Astrocyte (in vitro differentiated cells and primary cell): Measurements from ENCODE around the gene FBXL13. TPM values are rescaled to one million over a fixed set of nuclear protein-coding genes. Genes with fewer than 3 reads are reported as not detected.
"Not testable (repeated sequence)": the region's sequence is repeated elsewhere in the genome, so short reads cannot be mapped to it uniquely, and the experiment has no call there.

Source experiments
- DNase-seq: peaks from one replicate; pipeline ENCODE4 v3.0.0-alpha.2; 2010; ENCODE audit warnings: low read depth
- FAIRE-seq: peaks from 2 replicates; lab custom pipeline; 2011; peaks lifted over from hg19 to GRCh38; lab: Jason Lieb, UNC
- H2AFZ ChIP-seq: 2 replicates; pipeline ENCODE4 v1.6.0; 2012; ENCODE audit warnings: low read depth, low read length, inconsistent platforms
- H3K27ac ChIP-seq: 2 replicates; pipeline ENCODE4 v1.5.1; 2011; ENCODE audit warnings: low read depth, low read length, inconsistent platforms
- H3K27me3 ChIP-seq: 2 replicates; pipeline ENCODE4 v1.6.0; 2011; ENCODE audit warnings: low read length, inconsistent platforms; ENCODE audit not compliant: insufficient read depth
- H3K36me3 ChIP-seq: 2 replicates; pipeline ENCODE4 v1.5.1; 2011; ENCODE audit warnings: low read length, inconsistent platforms; ENCODE audit not compliant: insufficient read depth
- H3K4me1 ChIP-seq: 2 replicates; pipeline ENCODE4 v1.5.1; 2011; ENCODE audit warnings: low read length, inconsistent platforms; ENCODE audit not compliant: insufficient read depth
- H3K4me2 ChIP-seq: 2 replicates; pipeline ENCODE4 v1.6.0; 2012; ENCODE audit warnings: low read length, inconsistent platforms
- H3K4me3 ChIP-seq: 2 replicates; pipeline ENCODE4 v1.5.1; 2011; ENCODE audit warnings: low read depth, mild to moderate bottlenecking, low read length, inconsistent platforms; ENCODE audit not compliant: insufficient read depth
- H3K79me2 ChIP-seq: 2 replicates; pipeline ENCODE4 v1.6.0; 2012; ENCODE audit warnings: mild to moderate bottlenecking, low read length, inconsistent platforms; ENCODE audit not compliant: insufficient read depth
- H3K9ac ChIP-seq: 2 replicates; pipeline ENCODE4 v1.6.0; 2012; ENCODE audit warnings: mild to moderate bottlenecking, low read length, inconsistent platforms
- H3K9me3 ChIP-seq: 2 replicates; pipeline ENCODE4 v1.5.1; 2012; ENCODE audit warnings: low read depth, mild to moderate bottlenecking, low read length, inconsistent platforms; ENCODE audit not compliant: insufficient read depth
- H4K20me1 ChIP-seq: 2 replicates; pipeline ENCODE4 v1.6.0; 2012; ENCODE audit warnings: low read length, inconsistent platforms; ENCODE audit not compliant: insufficient read depth
- H3K27ac Mint-ChIP-seq: one replicate; pipeline ENCODE4 v1.8.0; 2021; ENCODE audit warnings: mild to moderate bottlenecking, mixed read lengths; ENCODE audit not compliant: unreplicated experiment
- H3K27me3 Mint-ChIP-seq: one replicate; pipeline ENCODE4 v1.8.0; 2021; ENCODE audit warnings: low read depth, mixed read lengths; ENCODE audit not compliant: unreplicated experiment
- H3K36me3 Mint-ChIP-seq: one replicate; pipeline ENCODE4 v1.8.0; 2021; ENCODE audit warnings: low read depth, mixed read lengths; ENCODE audit not compliant: unreplicated experiment
- H3K4me1 Mint-ChIP-seq: one replicate; pipeline ENCODE4 v1.8.0; 2021; ENCODE audit warnings: low read depth, mixed read lengths; ENCODE audit not compliant: unreplicated experiment
- H3K4me3 Mint-ChIP-seq: one replicate; pipeline ENCODE4 v1.8.0; 2021; ENCODE audit warnings: mild to moderate bottlenecking, moderate library complexity, mixed read lengths; ENCODE audit not compliant: unreplicated experiment
- H3K9me3 Mint-ChIP-seq: one replicate; pipeline ENCODE4 v1.8.0; 2021; ENCODE audit warnings: mild to moderate bottlenecking, mixed read lengths; ENCODE audit not compliant: unreplicated experiment
- CTCF ChIP-seq: IDR thresholded peaks from 2 replicates; pipeline ENCODE4 v1.5.1; 2011; ENCODE audit warnings: low read depth, mild to moderate bottlenecking, inconsistent platforms, low read length, moderate library complexity; ENCODE audit not compliant: insufficient read depth
- EZH2 ChIP-seq: IDR thresholded peaks from 2 replicates; pipeline ENCODE4 v1.6.1; 2012; ENCODE audit warnings: mild to moderate bottlenecking, low read length, inconsistent platforms; ENCODE audit not compliant: insufficient read depth
- total RNA-seq: library from RNA; stranded (reverse); gene quantifications from 2 replicates; pipeline ENCODE4 v1.2.1, GENCODE V29; 2021

The FBXL13 gene
- total RNA-seq, 1 donor from 2014 or later, result 1.2 TPM

DNA sequence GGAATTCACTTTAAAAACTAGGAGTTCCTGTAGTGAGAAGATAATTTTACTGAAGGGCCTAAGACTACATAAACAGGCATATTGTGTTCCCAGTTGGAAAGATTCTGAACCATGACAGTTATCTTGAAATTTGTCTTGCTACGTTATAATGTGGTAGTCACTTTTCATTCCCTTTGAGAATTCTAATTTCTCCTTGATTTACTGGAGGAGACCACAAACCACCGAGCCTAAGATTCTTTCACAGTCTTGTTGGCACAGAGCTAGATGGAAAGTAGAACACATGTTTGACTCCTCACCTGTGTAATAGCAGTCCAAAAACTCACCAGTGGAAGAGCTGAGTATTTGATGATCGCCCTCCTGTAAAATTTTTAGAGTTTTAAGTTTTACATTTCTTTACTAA lies 5.2 kb upstream of the FBXL13 start:
- Mint-ChIP-seq H3K9me3 (no peaks in the 10 kb centered on the region), H3K36me3 (peaks cover 7% of the 10 kb centered on the region), H3K4me1 (no peaks in the 10 kb centered on the region), H3K27ac (no peak overlapping the region), H3K4me3 (no peak overlapping the region), H3K27me3 (no peaks in the 10 kb centered on the region)
- H3K4me2 ChIP-seq, result no peak overlapping the region
- peaks cover 6% of the 10 kb centered on the region for H4K20me1 ChIP-seq
- TF ChIP-seq EZH2 (no peak), CTCF (no peak)
- H2AFZ ChIP-seq, result no peak overlapping the region
- peak; percentile 41 for DNase-seq
- H3K79me2 ChIP-seq, result peaks cover 76% of the 10 kb centered on the region
- H3K9ac ChIP-seq, result no peak overlapping the region
- no peak overlapping the region for H3K4me3 ChIP-seq
- peaks cover 11% of the 10 kb centered on the region for H3K36me3 ChIP-seq
- H3K9me3 ChIP-seq, result no peaks in the 10 kb centered on the region
- FAIRE-seq, result no peak
- no peaks in the 10 kb centered on the region for H3K4me1 ChIP-seq
- H3K27me3 ChIP-seq, result no peaks in the 10 kb centered on the region
- no peak overlapping the region for H3K27ac ChIP-seq

DNA sequence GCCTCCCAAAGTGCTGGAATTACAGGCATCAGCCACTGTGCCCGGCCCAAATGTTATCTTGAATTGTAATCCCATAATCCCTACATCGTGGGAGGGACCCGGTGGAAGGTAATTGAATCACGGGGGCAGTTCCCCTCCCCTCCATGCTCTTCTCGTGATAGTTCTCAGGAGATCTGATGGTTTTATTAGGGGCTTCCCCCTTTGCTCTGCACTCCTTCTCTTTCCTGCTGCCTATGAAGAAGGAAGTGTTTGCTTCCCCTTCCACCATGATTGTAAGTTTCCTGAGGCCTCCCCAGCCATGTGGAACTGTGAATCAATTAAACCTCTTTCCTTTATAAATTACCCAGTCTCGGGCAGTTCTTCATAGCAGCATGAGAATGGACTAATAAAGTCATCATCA lies 3.6 kb upstream of the FBXL13 start:
- H3K4me3 Mint-ChIP-seq, H3K4me1 Mint-ChIP-seq: not testable (repeated sequence)

DNA sequence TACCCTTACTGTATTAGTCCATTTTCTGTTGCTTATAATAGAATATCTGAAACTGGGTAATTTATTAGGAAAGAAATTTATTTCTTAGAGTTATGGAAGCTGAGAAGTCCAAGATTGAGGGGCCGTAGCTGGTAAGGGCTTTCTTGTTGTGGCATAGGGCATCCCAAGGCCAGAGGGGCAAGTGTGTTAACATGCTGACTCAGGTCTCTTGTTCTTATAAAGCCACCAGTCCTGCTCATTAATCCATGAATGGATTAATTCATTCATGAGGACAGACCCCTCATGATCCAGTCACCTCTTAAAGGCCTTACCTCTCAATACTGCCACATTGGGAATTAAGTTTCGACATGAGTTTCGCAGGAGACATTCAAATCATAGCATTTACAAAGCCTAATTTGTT lies 2.7 kb upstream of the FBXL13 start:
- Mint-ChIP-seq H3K27me3 (no peaks in the 10 kb centered on the region), H3K36me3 (peaks cover 7% of the 10 kb centered on the region), H3K27ac (no peak overlapping the region), H3K9me3 (no peaks in the 10 kb centered on the region), H3K4me1 (peaks cover 3% of the 10 kb centered on the region), H3K4me3 (no peak overlapping the region)
- Histone ChIP-seq H3K27ac (no peak overlapping the region), H3K9me3 (no peaks in the 10 kb centered on the region), H3K36me3 (no peaks in the 10 kb centered on the region), H3K27me3 (no peaks in the 10 kb centered on the region), H3K4me1 (peaks cover 9% of the 10 kb centered on the region), H2AFZ (no peak overlapping the region), H3K79me2 (peaks cover 65% of the 10 kb centered on the region), H4K20me1 (peaks cover 6% of the 10 kb centered on the region), H3K4me3 (no peak overlapping the region), H3K9ac (no peak overlapping the region), H3K4me2 (no peak overlapping the region)
- FAIRE-seq, result no peak
- no peak for DNase-seq
- TF ChIP-seq EZH2 (no peak), CTCF (no peak)

More for the DNA sequence above, 3.6 kb upstream of the FBXL13 start:
- not testable (repeated sequence) for H3K4me3 ChIP-seq, H3K27me3 Mint-ChIP-seq, H3K9ac ChIP-seq, FAIRE-seq, H3K27me3 ChIP-seq, H3K9me3 ChIP-seq, H3K4me1 ChIP-seq, H3K36me3 Mint-ChIP-seq, H3K27ac Mint-ChIP-seq, DNase-seq, H3K4me2 ChIP-seq, H3K27ac ChIP-seq, H3K36me3 ChIP-seq, H2AFZ ChIP-seq, H4K20me1 ChIP-seq, H3K9me3 Mint-ChIP-seq
- H3K79me2 ChIP-seq, result peaks cover 74% of the 10 kb centered on the region
